HepG2 (cell line): Measurements from ENCODE around the gene CUL7. TPM values are rescaled to one million over a fixed set of nuclear protein-coding genes. Genes with fewer than 3 reads are reported as not detected.

Experiments used
- BORCS8-MEF2B ChIP-seq: sonication (generic); formaldehyde crosslinking; IDR thresholded peaks from 2 replicates; pipeline ENCODE4 v1.8.0; 2022; ENCODE audit warnings: mild to moderate bottlenecking, missing genetic modification reagents
- DMAP1 ChIP-seq: IDR thresholded peaks from 2 replicates; pipeline ENCODE4 v1.6.1; 2016
- FOXP4 ChIP-seq: sonication (generic); formaldehyde crosslinking; IDR thresholded peaks from 2 replicates; pipeline ENCODE4 v1.4.0; 2020; ENCODE audit warnings: missing genetic modification reagents
- HDAC6 ChIP-seq: fragments of 200-600 bp; sonication (generic); IDR thresholded peaks from 2 replicates; pipeline ENCODE4 v1.7.0; 2017; ENCODE audit warnings: mild to moderate bottlenecking, antibody characterized with exemption, low read length, low read depth
- HMG20A ChIP-seq: IDR thresholded peaks from 2 replicates; pipeline ENCODE4 v1.6.1; 2016; ENCODE audit warnings: borderline replicate concordance
- KLF16 ChIP-seq, 2 experiments: sonication (generic) in 1 of 2; formaldehyde crosslinking in 1 of 2; IDR thresholded peaks; 2 replicates each; pipeline versions ENCODE4 v1.6.1 to v1.8.0; 2016 to 2023; ENCODE audit warnings: missing genetic modification reagents in 2 of 2, missing compliant biosample characterization in 1 of 2
- MEIS1 ChIP-seq: sonication (generic); formaldehyde crosslinking; IDR thresholded peaks from 2 replicates; pipeline ENCODE4 v1.9.0; 2021; ENCODE audit warnings: mild to moderate bottlenecking, missing genetic modification reagents, moderate library complexity, borderline replicate concordance
- NFYC ChIP-seq: IDR thresholded peaks from 2 replicates; pipeline ENCODE4 v1.6.1; 2016; ENCODE audit warnings: missing genetic modification reagents, missing compliant biosample characterization
- NR2F1 ChIP-seq, 2 experiments: fragments of 450-650 bp in 1 of 2; formaldehyde crosslinking in 1 of 2; IDR thresholded peaks; 2 replicates each; pipeline versions ENCODE4 v1.5.0 to v1.6.1; 2016 to 2020; ENCODE audit warnings: mild to moderate bottlenecking in 1 of 2, missing compliant biosample characterization in 1 of 2, missing genetic modification reagents in 1 of 2, moderate library complexity in 1 of 2
- PBX2 ChIP-seq: IDR thresholded peaks from 2 replicates; pipeline ENCODE4 v1.6.1; 2016; ENCODE audit warnings: control low read depth
- PCBP1 ChIP-seq: fragments of 200-400 bp; formaldehyde crosslinking; IDR thresholded peaks from 2 replicates; pipeline ENCODE4 v1.6.1; 2017; ENCODE audit warnings: mild to moderate bottlenecking, low read depth, low read length, borderline replicate concordance
- POLR2G ChIP-seq: fragments of 200-400 bp; formaldehyde crosslinking; IDR thresholded peaks from 2 replicates; pipeline ENCODE4 v1.6.1; 2018; ENCODE audit warnings: mild to moderate bottlenecking, low read depth, low read length, moderate library complexity
- RFXAP ChIP-seq: sonication (generic); formaldehyde crosslinking; IDR thresholded peaks from 2 replicates; pipeline ENCODE4 v1.4.0; 2020; ENCODE audit warnings: missing genetic modification reagents, borderline replicate concordance
- SATB2 ChIP-seq: sonication (generic); formaldehyde crosslinking; IDR thresholded peaks from 2 replicates; pipeline ENCODE4 v1.5.0; 2020; ENCODE audit warnings: missing genetic modification reagents
- TBX2 ChIP-seq: sonication (generic); formaldehyde crosslinking; IDR thresholded peaks from 2 replicates; pipeline ENCODE4 v1.5.0; 2020; ENCODE audit warnings: missing genetic modification reagents, mild to moderate bottlenecking, borderline replicate concordance
- WIZ ChIP-seq: sonication (generic); formaldehyde crosslinking; IDR thresholded peaks from 2 replicates; pipeline ENCODE4 v1.5.1; 2020; ENCODE audit warnings: mild to moderate bottlenecking, missing genetic modification reagents
- YEATS2 ChIP-seq: sonication (generic); formaldehyde crosslinking; IDR thresholded peaks from 2 replicates; pipeline ENCODE4 v1.4.0; 2020; ENCODE audit warnings: missing genetic modification reagents, borderline replicate concordance
- ZGPAT ChIP-seq: IDR thresholded peaks from 2 replicates; pipeline ENCODE4 v1.6.1; 2016; ENCODE audit warnings: mild to moderate bottlenecking
- ZNF639 ChIP-seq: conservative IDR thresholded peaks from 2 replicates; pipeline ENCODE4 v1.6.1; 2018; ENCODE audit warnings: missing genetic modification reagents
- ZNF670 ChIP-seq: sonication (generic); formaldehyde crosslinking; IDR thresholded peaks from 2 replicates; pipeline ENCODE4 v1.8.0; 2022; ENCODE audit warnings: mild to moderate bottlenecking, missing genetic modification reagents, borderline replicate concordance
- ZSCAN20 ChIP-seq: sonication (generic); formaldehyde crosslinking; IDR thresholded peaks from 2 replicates; pipeline ENCODE4 v1.4.0; 2020; ENCODE audit warnings: missing genetic modification reagents, mild to moderate bottlenecking, borderline replicate concordance
- ZSCAN5A ChIP-seq: sonication (generic); formaldehyde crosslinking; IDR thresholded peaks from 2 replicates; pipeline ENCODE4 v1.8.0; 2022; ENCODE audit warnings: mild to moderate bottlenecking, missing genetic modification reagents, borderline replicate concordance
- polyA plus RNA-seq, 8 experiments: library from polyadenylated mRNA; depleted of rRNA in 3 of 8; stranded (reverse) in 7 of 8; unstranded in 1 of 8; fragments of >200 nt; fragmentation: Illumina TruSeq in 4 of 8; extraction: Trizol in 4 of 8; gene quantifications; 2 replicates each; pipeline versions ENCODE4 v1.2.1 to v1.2.3, GENCODE V29; 2011 to 2016; ENCODE audit warnings: low read depth in 4 of 8, missing spikeins in 1 of 8, mixed read lengths in 1 of 8; ENCODE audit not compliant: insufficient read depth in 1 of 8
- total RNA-seq, 5 experiments: library from RNA; depleted of rRNA; stranded (reverse); fragments of >200 nt; fragmentation: Illumina TruSeq; extraction: Trizol; gene quantifications; 2 replicates each; pipeline ENCODE4 v1.2.3, GENCODE V29; 2016; ENCODE audit warnings: low read depth in 1 of 5

CUL7 gene
- total and polyA plus RNA-seq, 2 of the 13 experiments (the other 11 are each of a cell fraction or from before 2014, with no cell fraction given) = 32.0 to 60.7 TPM

GRCh38 chr6:43060034-43060754, 6.5 kb upstream of the CUL7 start (continued):
- TF ChIP-seq ZNF639 (CRISPR knock-in tag) (no peak), HMG20A (CRISPR knock-in tag) (0 out of 2 replicates have a peak, but pooled peaks have one; percentile 38), ZGPAT (CRISPR knock-in tag) (no peak; the same call in 1 of the 2 replicates), TBX2 (CRISPR knock-in tag) (peak; percentile 90), MEIS1 (CRISPR knock-in tag) (peak; percentile 48), ZSCAN5A (peak; percentile 57), ZSCAN20 (CRISPR knock-in tag) (no peak), RFXAP (CRISPR knock-in tag) (peak; percentile 63; the same call in 1 of the 2 replicates), SATB2 (no peak), KLF16 (CRISPR knock-in tag; IDR thresholded peaks at IDR 0.05) (peak in 1 of 2 experiments; percentile 44; a peak in 1 of 4 replicates), POLR2G (peak; percentile 75), HDAC6 (no peak), PCBP1 (no peak), ZNF670 (peak; percentile 81; the same call in 1 of the 2 replicates), DMAP1 (CRISPR knock-in tag) (peak; percentile 71; the same call in 1 of the 2 replicates), NFYC (CRISPR knock-in tag) (0 out of 2 replicates have a peak, but pooled peaks have one; percentile 15), BORCS8-MEF2B (CRISPR knock-in tag) (peak; percentile 79; the same call in 1 of the 2 replicates), WIZ (0 out of 2 replicates have a peak, but pooled peaks have one; percentile 14), NR2F1 (CRISPR knock-in tag; IDR thresholded peaks at IDR 0.05) (peak in 1 of 2 experiments; percentile 43; a peak in 2 of 4 replicates), PBX2 (CRISPR knock-in tag) (peak; percentile 10), YEATS2 (CRISPR knock-in tag) (0 out of 2 replicates have a peak, but pooled peaks have one; percentile 31), FOXP4 (peak; percentile 47; the same call in 1 of the 2 replicates)
